SK-N-SH (cell line): ENCODE measurements around the gene MIER1. TPM values are rescaled to one million over a fixed set of nuclear protein-coding genes. Genes with fewer than 3 reads are reported as not detected.

Experiments used
- CTCF ChIA-PET: fragments of 300-600, 350-600 bp; formaldehyde crosslinking; extraction: SDS; loops from one replicate; lab custom pipeline; 2021; lab: Yijun Ruan, JAX
- POLR2A ChIA-PET: fragments of 350-600 bp; sonication (Branson Sonifier 250); formaldehyde crosslinking; extraction: SDS; loops from one replicate; lab custom pipeline; 2020; ENCODE audit warnings: antibody characterized with exemption, inconsistent platforms; lab: Yijun Ruan, JAX
- DNase-seq: peaks from one replicate; pipeline ENCODE4 v3.0.0; 2012
- H2AFZ ChIP-seq: fragments of 200-600 bp; sonication (generic); 2 replicates; pipeline ENCODE4 v1.8.1; 2016; ENCODE audit warnings: antibody characterized with exemption, mild to moderate bottlenecking, low read depth
- H3F3A ChIP-seq: fragments of 200-600 bp; sonication (generic); replicated peaks from 2 replicates; pipeline ENCODE3; 2016; ENCODE audit warnings: antibody characterized with exemption, mild to moderate bottlenecking; ENCODE audit not compliant: insufficient read depth
- H3K27ac ChIP-seq, 2 experiments: fragments of 200-500 bp in 1 of 2; fragments of 200-600 bp in 1 of 2; sonication (Bioruptor generic) in 1 of 2; sonication (generic), shearing (Covaris generic) in 1 of 2; 2 replicates each; pipeline versions ENCODE4 v1.5.1 to v1.6.1; 2014 to 2016; ENCODE audit warnings: low read depth in 2 of 2, inconsistent platforms in 1 of 2, low read length in 1 of 2, mild to moderate bottlenecking in 1 of 2, mixed read lengths in 1 of 2
- H3K27me3 ChIP-seq: fragments of 200-600 bp; sonication (generic), shearing (Covaris generic); 2 replicates; pipeline ENCODE4 v1.6.1; 2016; ENCODE audit warnings: mixed run types; ENCODE audit not compliant: insufficient read depth
- H3K36me3 ChIP-seq, 2 experiments: fragments of 200-500 bp in 1 of 2; fragments of 200-600 bp in 1 of 2; sonication (Bioruptor generic) in 1 of 2; sonication (generic) in 1 of 2; replicated peaks in 1 of 2; 2 replicates each; pipeline versions ENCODE3 to v1.5.1; 2014 to 2016; ENCODE audit warnings: low read length in 1 of 2, mild to moderate bottlenecking in 1 of 2; ENCODE audit not compliant: insufficient read depth in 2 of 2, control insufficient read depth in 1 of 2
- H3K4me1 ChIP-seq, 2 experiments: fragments of 200-500 bp in 1 of 2; fragments of 200-600 bp in 1 of 2; sonication (Bioruptor generic) in 1 of 2; sonication (generic), shearing (Covaris generic) in 1 of 2; 2 replicates each; pipeline versions ENCODE4 v1.5.1 to v1.6.1; 2014 to 2016; ENCODE audit warnings: low read depth in 1 of 2, low read length in 1 of 2, mixed run types in 1 of 2; ENCODE audit not compliant: insufficient read depth in 2 of 2, control insufficient read depth in 1 of 2
- H3K4me2 ChIP-seq: fragments of 200-600 bp; sonication (generic), shearing (Covaris generic); 2 replicates; pipeline ENCODE4 v1.6.1; 2017; ENCODE audit warnings: mixed run types
- H3K4me3 ChIP-seq, 2 experiments: fragments of 200-500 bp in 1 of 2; fragments of 200-600 bp in 1 of 2; sonication (Bioruptor generic) in 1 of 2; sonication (generic), shearing (Covaris generic) in 1 of 2; 2 replicates each; pipeline versions ENCODE4 v1.5.1 to v1.8.1; 2014 to 2016; ENCODE audit warnings: low read depth in 2 of 2, inconsistent platforms in 1 of 2, low read length in 1 of 2, mild to moderate bottlenecking in 1 of 2, mixed read lengths in 1 of 2, moderate library complexity in 1 of 2
- H3K79me2 ChIP-seq: fragments of 200-600 bp; sonication (generic); 2 replicates; pipeline ENCODE4 v1.8.1; 2017; ENCODE audit warnings: mild to moderate bottlenecking; ENCODE audit not compliant: insufficient read depth
- H3K9ac ChIP-seq: fragments of 200-600 bp; sonication (generic); 2 replicates; pipeline ENCODE4 v1.6.1; 2017; ENCODE audit warnings: mixed run types
- H3K9me2 ChIP-seq: fragments of 200-600 bp; sonication (generic); 2 replicates; pipeline ENCODE4 v1.6.1; 2017; ENCODE audit warnings: mixed run types
- H3K9me3 ChIP-seq: fragments of 200-600 bp; sonication (generic); 2 replicates; pipeline ENCODE4 v1.6.1; 2017; ENCODE audit warnings: mixed run types, mild to moderate bottlenecking, moderate library complexity
- H4K20me1 ChIP-seq: fragments of 200-600 bp; sonication (generic); 2 replicates; pipeline ENCODE4 v1.6.1; 2017; ENCODE audit warnings: mild to moderate bottlenecking, mixed run types; ENCODE audit not compliant: insufficient read depth
- CHD2 ChIP-seq: fragments of 150-350 bp; IDR thresholded peaks from 2 replicates; pipeline ENCODE4 v1.6.1; 2018; ENCODE audit warnings: low read length; ENCODE audit not compliant: partially characterized antibody
- FOSL2 ChIP-seq: IDR thresholded peaks from 2 replicates; pipeline ENCODE4 v1.4.0; 2012; ENCODE audit warnings: low read depth, mild to moderate bottlenecking, moderate library complexity, borderline replicate concordance
- FOXJ3 ChIP-seq: sonication (generic); formaldehyde crosslinking; IDR thresholded peaks from 2 replicates; pipeline ENCODE4 v1.5.1; 2020; ENCODE audit warnings: mild to moderate bottlenecking, missing genetic modification reagents
- FOXM1 ChIP-seq: IDR thresholded peaks from 2 replicates; pipeline ENCODE4 v1.4.0; 2012; ENCODE audit warnings: low read depth, mild to moderate bottlenecking
- GATA2 ChIP-seq: sonication (generic); formaldehyde crosslinking; IDR thresholded peaks from 2 replicates; pipeline ENCODE4 v1.5.0; 2020; ENCODE audit warnings: mild to moderate bottlenecking, missing genetic modification reagents
- JUND ChIP-seq: IDR thresholded peaks from 2 replicates; pipeline ENCODE4 v1.4.0; 2012
- MEF2A ChIP-seq: IDR thresholded peaks from 2 replicates; pipeline ENCODE4 v1.4.0; 2012; ENCODE audit warnings: low read depth, borderline replicate concordance
- NRF1 ChIP-seq: IDR thresholded peaks from 2 replicates; pipeline ENCODE4 v1.6.1; 2012; ENCODE audit warnings: low read depth, mild to moderate bottlenecking, low read length
- RCOR1 ChIP-seq: fragments of 150-350 bp; IDR thresholded peaks from 2 replicates; pipeline ENCODE4 v1.6.1; 2017; ENCODE audit warnings: antibody characterized with exemption, low read length
- SIN3A ChIP-seq: IDR thresholded peaks from 2 replicates; pipeline ENCODE4 v1.6.1; 2012; ENCODE audit warnings: low read depth, mild to moderate bottlenecking, low read length, moderate library complexity, borderline replicate concordance
- SMC3 ChIP-seq: IDR thresholded peaks from 2 replicates; pipeline ENCODE4 v1.6.1; 2012; ENCODE audit warnings: low read depth, low read length, improper control_type of control experiment
- TCF12 ChIP-seq: IDR thresholded peaks from 2 replicates; pipeline ENCODE4 v1.4.0; 2012
- WGBS: methylation state at CpG from one replicate; pipeline ENCODE4 v1.1.6; 2017; ENCODE audit warnings: low lambda C conversion rate; 5-methylcytosine and 5-hydroxymethylcytosine counted together
- polyA plus RNA-seq, 3 experiments: library from polyadenylated mRNA; depleted of rRNA; stranded (reverse); fragments of >200 nt; gene quantifications; 2 replicates each; pipeline ENCODE4 v1.2.3, GENCODE V29; 2012
- TF ChIP-seq, protein P1 (sequence below): IDR thresholded peaks from 2 replicates; pipeline ENCODE4 v1.4.0; 2012; ENCODE audit warnings: low read depth
- TF ChIP-seq, protein P2 (sequence below): IDR thresholded peaks from 2 replicates; pipeline ENCODE4; 2012
- TF ChIP-seq, protein P3 (sequence below): fragments of 150-350 bp; IDR thresholded peaks from 2 replicates; pipeline ENCODE4 v1.6.1; 2017; ENCODE audit warnings: antibody characterized with exemption, low read length, low read depth, borderline replicate concordance
- TF ChIP-seq, protein P4 (sequence below): IDR thresholded peaks from 2 replicates; pipeline ENCODE4 v1.4.0; 2012; ENCODE audit warnings: low read depth, borderline replicate concordance

Gene MIER1
- polyA plus RNA-seq, 1 of the 3 experiments (the other 2 are of a cell fraction), result 4.4 TPM

DNA sequence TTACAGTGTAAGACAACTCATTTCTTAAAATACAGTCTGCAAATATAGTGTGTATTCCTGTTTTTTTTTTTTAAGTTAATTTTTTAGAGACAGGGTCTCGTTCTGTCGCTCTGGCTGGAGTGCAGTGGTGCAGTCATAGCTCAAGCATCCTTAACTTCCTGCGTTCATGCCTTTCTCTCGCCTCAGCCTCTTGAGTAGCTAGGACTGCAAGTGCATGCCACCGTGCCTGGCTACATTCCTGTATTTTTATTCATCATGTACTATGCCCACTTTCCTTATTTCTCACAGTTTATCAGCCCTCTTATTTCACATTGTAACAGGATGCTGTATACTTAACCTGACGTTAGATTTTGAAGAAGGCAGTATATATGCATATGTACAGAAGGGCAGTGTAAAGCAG is 26.7 kb downstream of the MIER1 start:
- peak overlapping the region in 1 of 2 experiments; percentile 42; a peak in 2 of 4 replicates for H3K27ac ChIP-seq
- no peaks in the 10 kb centered on the region for H3K9me2 ChIP-seq
- ChIA-PET CTCF (interaction anchor here (1.3 to 1.4 kb wide), 2 partner anchors 187 to 198 kb away, joined by 3 read pairs; no protein-coding TSS in a partner anchor), POLR2A (no interaction called here)
- H3K27me3 ChIP-seq, result no peaks in the 10 kb centered on the region
- no peak overlapping the region for H3K9ac ChIP-seq
- no peak for DNase-seq
- peaks cover 54 to 71% of the 10 kb centered on the region in 2 experiments for H3K36me3 ChIP-seq
- peak; percentile 24; the same call in 1 of the 2 replicates for TF ChIP-seq TCF12
- TF ChIP-seq, protein P1, sequence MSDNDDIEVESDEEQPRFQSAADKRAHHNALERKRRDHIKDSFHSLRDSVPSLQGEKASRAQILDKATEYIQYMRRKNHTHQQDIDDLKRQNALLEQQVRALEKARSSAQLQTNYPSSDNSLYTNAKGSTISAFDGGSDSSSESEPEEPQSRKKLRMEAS, result no peak
- TF ChIP-seq MEF2A, result no peak
- TF ChIP-seq FOSL2, result peak; percentile 41; the same call in 1 of the 2 replicates
- TF ChIP-seq, protein P2, sequence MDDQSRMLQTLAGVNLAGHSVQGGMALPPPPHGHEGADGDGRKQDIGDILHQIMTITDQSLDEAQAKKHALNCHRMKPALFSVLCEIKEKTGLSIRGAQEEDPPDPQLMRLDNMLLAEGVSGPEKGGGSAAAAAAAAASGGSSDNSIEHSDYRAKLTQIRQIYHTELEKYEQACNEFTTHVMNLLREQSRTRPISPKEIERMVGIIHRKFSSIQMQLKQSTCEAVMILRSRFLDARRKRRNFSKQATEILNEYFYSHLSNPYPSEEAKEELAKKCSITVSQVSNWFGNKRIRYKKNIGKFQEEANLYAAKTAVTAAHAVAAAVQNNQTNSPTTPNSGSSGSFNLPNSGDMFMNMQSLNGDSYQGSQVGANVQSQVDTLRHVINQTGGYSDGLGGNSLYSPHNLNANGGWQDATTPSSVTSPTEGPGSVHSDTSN, result no peak
- no peak for TF ChIP-seq SMC3
- peak; percentile 24; the same call in 1 of the 2 replicates for TF ChIP-seq JUND
- TF ChIP-seq NRF1, result no peak
- TF ChIP-seq SIN3A, result no peak
- TF ChIP-seq, protein P3, sequence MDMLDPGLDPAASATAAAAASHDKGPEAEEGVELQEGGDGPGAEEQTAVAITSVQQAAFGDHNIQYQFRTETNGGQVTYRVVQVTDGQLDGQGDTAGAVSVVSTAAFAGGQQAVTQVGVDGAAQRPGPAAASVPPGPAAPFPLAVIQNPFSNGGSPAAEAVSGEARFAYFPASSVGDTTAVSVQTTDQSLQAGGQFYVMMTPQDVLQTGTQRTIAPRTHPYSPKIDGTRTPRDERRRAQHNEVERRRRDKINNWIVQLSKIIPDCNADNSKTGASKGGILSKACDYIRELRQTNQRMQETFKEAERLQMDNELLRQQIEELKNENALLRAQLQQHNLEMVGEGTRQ, result no peak
- no peak for TF ChIP-seq RCOR1
- TF ChIP-seq FOXM1, result no peak
- no peak overlapping the region for H3K4me2 ChIP-seq
- H3F3A ChIP-seq, result peaks cover 21% of the 10 kb centered on the region
- 29% methylated on average over 6 of the region's 6 CpGs for WGBS
- 0 out of 2 replicates have a peak, but pooled peaks cover 5% of the 10 kb centered on the region for H4K20me1 ChIP-seq
- H3K9me3 ChIP-seq, result no peaks in the 10 kb centered on the region
- no peak overlapping the region for H3K4me3 ChIP-seq
- no peak overlapping the region for H2AFZ ChIP-seq
- no peaks in the 10 kb centered on the region for H3K4me1 ChIP-seq
- H3K79me2 ChIP-seq, result peaks cover 83% of the 10 kb centered on the region

DNA sequence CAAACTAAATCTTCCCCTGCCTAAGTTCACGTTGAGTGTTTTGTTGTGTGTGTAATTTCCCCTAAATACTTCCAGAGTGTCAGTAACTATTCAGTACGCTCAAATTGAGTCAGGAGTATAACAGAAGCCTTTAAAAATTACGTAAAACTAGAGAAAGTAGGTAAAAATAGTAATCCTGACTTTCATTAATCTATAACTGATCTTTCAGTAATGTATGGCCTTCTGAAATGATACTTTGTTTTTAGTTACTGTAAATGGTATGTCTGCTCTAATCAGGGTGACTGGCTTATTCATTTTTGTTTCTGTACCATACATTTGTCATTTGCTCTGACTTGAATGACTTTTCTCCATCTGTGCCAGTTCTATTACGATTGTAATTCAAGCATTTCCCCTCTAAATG is 29.4 kb downstream of the MIER1 start:
- H4K20me1 ChIP-seq, result peaks cover 8% of the 10 kb centered on the region; the same call in 1 of the 2 replicates

More for the DNA sequence above, 29.4 kb downstream of the MIER1 start:
- Histone ChIP-seq H3F3A (peaks cover 29% of the 10 kb centered on the region), H3K27ac (no peak overlapping the region), H3K4me2 (no peak overlapping the region), H3K36me3 (peaks cover 55 to 72% of the 10 kb centered on the region in 2 experiments), H3K9ac (no peak overlapping the region), H2AFZ (no peak overlapping the region), H3K4me1 (no peaks in the 10 kb centered on the region), H3K27me3 (no peaks in the 10 kb centered on the region), H3K4me3 (no peak overlapping the region)
- DNase-seq, result no peak
- WGBS, result 98% methylated on average over 4 of the region's 4 CpGs
- POLR2A ChIA-PET, result no interaction called here
- CTCF ChIA-PET, result no interaction called here
- TF ChIP-seq, protein P4, sequence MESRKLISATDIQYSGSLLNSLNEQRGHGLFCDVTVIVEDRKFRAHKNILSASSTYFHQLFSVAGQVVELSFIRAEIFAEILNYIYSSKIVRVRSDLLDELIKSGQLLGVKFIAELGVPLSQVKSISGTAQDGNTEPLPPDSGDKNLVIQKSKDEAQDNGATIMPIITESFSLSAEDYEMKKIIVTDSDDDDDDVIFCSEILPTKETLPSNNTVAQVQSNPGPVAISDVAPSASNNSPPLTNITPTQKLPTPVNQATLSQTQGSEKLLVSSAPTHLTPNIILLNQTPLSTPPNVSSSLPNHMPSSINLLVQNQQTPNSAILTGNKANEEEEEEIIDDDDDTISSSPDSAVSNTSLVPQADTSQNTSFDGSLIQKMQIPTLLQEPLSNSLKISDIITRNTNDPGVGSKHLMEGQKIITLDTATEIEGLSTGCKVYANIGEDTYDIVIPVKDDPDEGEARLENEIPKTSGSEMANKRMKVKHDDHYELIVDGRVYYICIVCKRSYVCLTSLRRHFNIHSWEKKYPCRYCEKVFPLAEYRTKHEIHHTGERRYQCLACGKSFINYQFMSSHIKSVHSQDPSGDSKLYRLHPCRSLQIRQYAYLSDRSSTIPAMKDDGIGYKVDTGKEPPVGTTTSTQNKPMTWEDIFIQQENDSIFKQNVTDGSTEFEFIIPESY, result no peak
- no peak for TF ChIP-seq FOXM1
- no peak for TF ChIP-seq GATA2 (CRISPR knock-in tag)
- no peak for TF ChIP-seq CHD2
- TF ChIP-seq, protein P1, result no peak
- TF ChIP-seq FOXJ3 (CRISPR knock-in tag), result no peak
- no peak for TF ChIP-seq SIN3A
- TF ChIP-seq, all 33 proteins: peak for 0
- H3K9me2 ChIP-seq, result no peaks in the 10 kb centered on the region; the same call in 1 of the 2 replicates
- H3K9me3 ChIP-seq, result no peaks in the 10 kb centered on the region
- H3K79me2 ChIP-seq, result peaks cover 74% of the 10 kb centered on the region
